GM10248 (cell line): ENCODE data around the gene FAM222B.
"Not testable (repeated sequence)": the region's sequence is repeated elsewhere in the genome, so short reads cannot be mapped to it uniquely, and the experiment has no call there.

ENCODE experiments used
- CTCF ChIA-PET: fragments of 300-600 bp; sonication (Branson Sonifier 250); formaldehyde crosslinking; extraction: SDS; loops from one replicate; lab custom pipeline; 2021; ENCODE audit warnings: antibody characterized with exemption; lab: Yijun Ruan, JAX
- POLR2A ChIA-PET: fragments of 350-650 bp; sonication (Branson Sonifier 250); formaldehyde crosslinking; extraction: SDS; loops from one replicate; lab custom pipeline; 2020; ENCODE audit warnings: antibody characterized with exemption; lab: Yijun Ruan, JAX
- DNase-seq: peaks from one replicate; pipeline ENCODE4 v3.0.0; 2012; ENCODE audit errors: extremely low spot score
- CTCF ChIP-seq: IDR thresholded peaks from 2 replicates; pipeline ENCODE4 v1.5.1; 2012; ENCODE audit warnings: mild to moderate bottlenecking, low read depth; ENCODE audit errors: extremely low read depth, missing control alignments, control extremely low read depth

FAM222B gene

GRCh38 chr17:28726627-28727491, 115.7 kb downstream of the FAM222B start:
- DNase-seq: peak; percentile 85
- POLR2A ChIA-PET: interaction anchor here (0.6 to 3.8 kb wide), 24 partner anchors 7 to 884 kb away, joined by 3 to 90 read pairs (median 6); partner anchors contain the start of genes FAM222B, PHF12, PROCA1 and RPL23A
- CTCF ChIA-PET: interaction anchor here (0.6 to 7.0 kb wide), 67 partner anchors 7 to 397 kb away, joined by 3 to 472 read pairs (median 6); partner anchors contain the start of genes DHRS13, ERAL1, FAM222B and PHF12
- peak; percentile 97 for TF ChIP-seq CTCF

GRCh38 chr17:28726226-28726626, 116.4 kb downstream of the FAM222B start, which contains the start of gene TLCD1:
TLCD1 (minus strand) TSS chr17:28726233; CDS start chr17:28726097, 136 bp downstream.
- DNase-seq: peak; percentile 82
- ChIA-PET CTCF (interaction anchor here (0.7 to 7.0 kb wide), 56 partner anchors 9 to 398 kb away, joined by 3 to 472 read pairs (median 8); partner anchors contain the start of genes DHRS13, ERAL1, FAM222B and PHF12), POLR2A (interaction anchor here (0.6 to 3.8 kb wide), 17 partner anchors 9 to 423 kb away, joined by 3 to 90 read pairs (median 7); partner anchors contain the start of genes PHF12 and TRAF4)
- no peak for TF ChIP-seq CTCF

- DNase-seq: no peak
- ChIA-PET POLR2A (interaction anchor here (1.0 to 3.8 kb wide), 10 partner anchors 10 to 225 kb away, joined by 3 to 90 read pairs (median 12); partner anchors contain the start of genes PHF12 and TRAF4), CTCF (interaction anchor here (0.9 to 7.0 kb wide), 35 partner anchors 10 to 398 kb away, joined by 3 to 472 read pairs (median 11); partner anchors contain the start of genes DHRS13, ERAL1, PHF12 and PROCA1)
- no peak for TF ChIP-seq CTCF
Measured at GRCh38 chr17:28725660-28726225, 116.8 kb downstream of the FAM222B start.

GRCh38 chr17:28725166-28725659, 117.4 kb downstream of the FAM222B start:
- no peak for TF ChIP-seq CTCF
- CTCF ChIA-PET: interaction anchor here (1.4 to 7.0 kb wide), 5 partner anchors 22 to 228 kb away, joined by 6 to 472 read pairs (median 24); partner anchors contain the start of genes PHF12 and TRAF4
- POLR2A ChIA-PET: interaction anchor here (0.9 to 1.3 kb wide), 3 partner anchors 14 to 227 kb away, joined by 4 to 9 read pairs (median 5); partner anchors contain the start of genes PHF12, PROCA1 and TRAF4
- DNase-seq: no peak

GRCh38 chr17:28724500-28725165, 118.0 kb downstream of the FAM222B start:
- no peak for TF ChIP-seq CTCF
- no peak for DNase-seq
- ChIA-PET CTCF (interaction anchor here (1.4 to 7.0 kb wide), 3 partner anchors 23 to 228 kb away, joined by 6 to 472 read pairs (median 39); partner anchors contain the start of genes PHF12 and TRAF4), POLR2A (interaction anchor here (0.8 to 1.3 kb wide), 5 partner anchors 13 to 227 kb away, joined by 3 to 9 read pairs (median 4); partner anchors contain the start of genes PHF12, PROCA1 and TRAF4)

GRCh38 chr17:28723836-28724499, 118.6 kb downstream of the FAM222B start:
- DNase-seq: not testable (repeated sequence)
- POLR2A ChIA-PET: interaction anchor here (0.8 to 1.3 kb wide), 4 partner anchors 12 to 19 kb away, joined by 3 to 9 read pairs (median 4); partner anchors contain the start of genes PROCA1 and TRAF4
- CTCF ChIA-PET: interaction anchor here (1.4 to 7.0 kb wide), 2 partner anchors 24 to 40 kb away, joined by 6 to 472 read pairs; partner anchors contain the start of gene TRAF4
